SKM-1 (cell line): ENCODE measurements around the gene HES6.

Source experiments
- DNase-seq: peaks from one replicate; lab custom pipeline; 2025; ENCODE audit not compliant: unreplicated experiment; lab: John Stamatoyannopoulos, UW

Gene HES6

GRCh38 chr2:238239863-238240756 lies at the start of gene HES6:
TSS of gene HES6 (minus strand) at chr2:238240038. CDS start at chr2:238239905, 133 bp downstream.
- DNase-seq, result peak; percentile 77

GRCh38 chr2:238289574-238289973 lies 49.7 kb upstream of the HES6 start:
- DNase-seq, result no peak

- peak; percentile 91 for DNase-seq
These were observed 49.1 kb upstream of the HES6 start for GRCh38 chr2:238288650-238289573.

- peak; percentile 43 for DNase-seq
These were observed 48.2 kb upstream of the HES6 start, which contains the start of gene PER2 for GRCh38 chr2:238287737-238288649. TSS of gene PER2 (minus strand) at chr2:238288610. CDS start at chr2:238277936, 10,674 bp downstream.

GRCh38 chr2:238286987-238287736 lies 47.3 kb upstream of the HES6 start:
- no peak for DNase-seq

- DNase-seq, result no peak
These were observed 46.7 kb upstream of the HES6 start for GRCh38 chr2:238286551-238286950.

GRCh38 chr2:238286095-238286494 lies 46.3 kb upstream of the HES6 start:
- DNase-seq, result no peak

GRCh38 chr2:238285653-238286082 lies 45.8 kb upstream of the HES6 start:
- DNase-seq, result no peak

- no peak for DNase-seq
These were observed 45.1 kb upstream of the HES6 start for GRCh38 chr2:238284802-238285515.

- DNase-seq, result no peak
These were observed 43.3 kb upstream of the HES6 start for GRCh38 chr2:238282861-238283738.

GRCh38 chr2:238281826-238282480 lies 42.1 kb upstream of the HES6 start:
- no peak for DNase-seq

GRCh38 chr2:238280083-238280825 lies 40.4 kb upstream of the HES6 start:
- DNase-seq, result no peak

GRCh38 chr2:238279324-238279682 lies 39.5 kb upstream of the HES6 start:
- no peak for DNase-seq

GRCh38 chr2:238278626-238279323 lies 38.9 kb upstream of the HES6 start:
- no peak for DNase-seq

GRCh38 chr2:238277695-238278094 lies 37.9 kb upstream of the HES6 start:
- DNase-seq, result no peak

GRCh38 chr2:238274152-238274865 lies 34.5 kb upstream of the HES6 start:
- DNase-seq, result no peak
